Fibroblast of the aortic adventitia (primary cell): ENCODE results near the gene NRXN2. TPM values are rescaled to one million over a fixed set of nuclear protein-coding genes. Genes with fewer than 3 reads are reported as not detected.

Source experiments
- DNase-seq: peaks from one replicate; pipeline ENCODE4 v3.0.0-alpha.2; 2010; ENCODE audit warnings: low read depth
- H3K4me3 ChIP-seq: 2 replicates; pipeline ENCODE4 v1.5.1; 2011; ENCODE audit warnings: low read depth, mild to moderate bottlenecking, control low read depth, low read length, moderate library complexity
- CTCF ChIP-seq: IDR thresholded peaks from 2 replicates; pipeline ENCODE4 v1.5.1; 2011; ENCODE audit warnings: mild to moderate bottlenecking, low read length, control low read depth, inconsistent platforms; ENCODE audit not compliant: insufficient read depth
- total RNA-seq: library from RNA; depleted of rRNA; stranded (reverse); fragments of >200 nt; gene quantifications from 2 replicates; pipeline ENCODE4 v1.2.3, GENCODE V29; 2012; ENCODE audit warnings: low replicate concordance

The NRXN2 gene
- total RNA-seq, 1 donor = 3.3 TPM

GRCh38 chr11:64696045-64696444 lies 27.0 kb downstream of the NRXN2 start:
- DNase-seq = no peak
- no peak overlapping the region for H3K4me3 ChIP-seq
- TF ChIP-seq CTCF = no peak

GRCh38 chr11:64695548-64695947 lies 27.4 kb downstream of the NRXN2 start:
- no peak overlapping the region for H3K4me3 ChIP-seq
- DNase-seq = no peak
- TF ChIP-seq CTCF = no peak

GRCh38 chr11:64694821-64695365 lies 28.1 kb downstream of the NRXN2 start:
- no peak for DNase-seq
- no peak for TF ChIP-seq CTCF
- no peak overlapping the region for H3K4me3 ChIP-seq

- TF ChIP-seq CTCF = no peak
- no peak overlapping the region for H3K4me3 ChIP-seq
- no peak for DNase-seq
Measured at GRCh38 chr11:64694026-64694755, 28.8 kb downstream of the NRXN2 start.

GRCh38 chr11:64692764-64693331 lies 30.1 kb downstream of the NRXN2 start:
- H3K4me3 ChIP-seq = no peak overlapping the region
- TF ChIP-seq CTCF = no peak
- no peak for DNase-seq

GRCh38 chr11:64691543-64691942 lies 31.5 kb downstream of the NRXN2 start:
- DNase-seq = no peak
- no peak for TF ChIP-seq CTCF
- H3K4me3 ChIP-seq = no peak overlapping the region
